AG04450 (cell line): ENCODE results near the gene KLB. TPM values are rescaled to one million over a fixed set of nuclear protein-coding genes. Genes with fewer than 3 reads are reported as not detected.

Source experiments
- CTCF ChIA-PET: fragments of 300-600, 350-600 bp; formaldehyde crosslinking; extraction: SDS; loops from one replicate; lab custom pipeline; 2022; ENCODE audit warnings: antibody characterized with exemption, inconsistent platforms; lab: Charles Lee
- POLR2A ChIA-PET: fragments of 350-600 bp; formaldehyde crosslinking; extraction: SDS; loops from one replicate; lab custom pipeline; 2021; ENCODE audit warnings: antibody characterized with exemption, inconsistent platforms; lab: Yijun Ruan, JAX
- DNase-seq: peaks from one replicate; pipeline ENCODE4 v3.0.0-alpha.2; 2011; ENCODE audit warnings: low read depth, low spot score
- H3K27ac ChIP-seq: one replicate; pipeline ENCODE4 v1.5.1; 2012; ENCODE audit warnings: low read depth, low read length, control low read depth
- H3K27me3 ChIP-seq: one replicate; pipeline ENCODE4 v1.6.0; 2012; ENCODE audit warnings: low read length; ENCODE audit not compliant: control insufficient read depth, insufficient read depth
- H3K4me3 ChIP-seq: 2 replicates; pipeline ENCODE4 v1.5.1; 2011; ENCODE audit warnings: mild to moderate bottlenecking, low read depth, low read length, control low read depth
- H3K9me3 ChIP-seq: 2 replicates; pipeline ENCODE4 v1.5.1; 2012; ENCODE audit warnings: low read length; ENCODE audit not compliant: control insufficient read depth, insufficient read depth
- polyA plus RNA-seq: library from polyadenylated mRNA; depleted of rRNA; stranded (reverse); fragments of >200 nt; gene quantifications from 2 replicates; pipeline ENCODE4 v1.2.3, GENCODE V29; 2011
- TF ChIP-seq, protein P1 (sequence below): IDR thresholded peaks from 2 replicates; pipeline ENCODE4 v1.5.1; 2011; ENCODE audit warnings: low read depth, low read length, control low read depth, inconsistent platforms

KLB gene
- polyA plus RNA-seq, 1 experiment, result not detected

DNA sequence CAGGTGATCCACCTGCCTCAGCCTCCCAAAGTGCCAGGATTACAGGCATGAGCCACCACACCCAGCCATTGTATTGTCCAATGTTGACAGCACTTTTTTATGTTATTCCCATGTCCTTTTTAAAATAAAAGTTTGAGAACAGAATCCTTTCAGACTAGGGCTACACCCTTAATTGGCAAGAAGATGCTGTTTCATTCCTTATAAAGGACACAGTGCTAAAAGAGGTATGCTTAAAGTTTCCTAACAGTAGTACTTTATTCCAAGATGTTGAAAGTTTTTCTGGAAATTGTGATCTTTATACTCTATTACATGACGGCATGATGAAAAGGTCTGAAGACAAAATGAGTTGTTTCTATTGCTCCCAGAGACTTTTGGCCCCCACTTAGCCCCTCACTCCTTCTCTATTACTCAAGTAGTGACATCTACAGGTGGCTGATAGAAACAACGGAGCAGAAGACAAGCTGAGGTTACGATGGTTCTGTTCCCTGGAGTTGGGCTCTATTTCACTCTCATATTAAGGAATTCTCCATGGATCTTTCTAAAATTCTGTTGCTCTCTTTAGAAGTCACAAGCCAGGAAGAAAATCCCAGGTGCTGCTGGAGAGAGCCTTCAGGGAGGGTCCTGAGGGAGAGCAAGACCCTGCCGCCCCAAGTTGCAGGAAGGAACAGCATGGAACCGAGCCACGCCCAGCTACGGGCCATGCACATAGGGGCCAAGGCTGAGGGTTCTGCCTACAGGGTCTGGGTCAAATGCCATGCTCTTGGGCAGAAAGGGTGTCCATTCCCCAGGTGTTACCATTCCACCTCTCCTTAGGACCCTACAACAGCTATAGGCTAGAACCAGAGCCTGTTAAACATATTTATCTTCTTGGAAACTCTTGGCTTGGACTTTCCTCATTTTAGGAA lies 29.2 kb downstream of the KLB start:
- ChIA-PET CTCF (interaction anchor here (0.6 kb wide), 1 partner anchor 443 kb away, joined by 4 read pairs; no protein-coding TSS in a partner anchor), POLR2A (interaction anchor here (0.7 kb wide), 1 partner anchor 22 kb away, joined by 3 read pairs; no protein-coding TSS in a partner anchor)
- DNase-seq, result no peak
- TF ChIP-seq, protein P1, sequence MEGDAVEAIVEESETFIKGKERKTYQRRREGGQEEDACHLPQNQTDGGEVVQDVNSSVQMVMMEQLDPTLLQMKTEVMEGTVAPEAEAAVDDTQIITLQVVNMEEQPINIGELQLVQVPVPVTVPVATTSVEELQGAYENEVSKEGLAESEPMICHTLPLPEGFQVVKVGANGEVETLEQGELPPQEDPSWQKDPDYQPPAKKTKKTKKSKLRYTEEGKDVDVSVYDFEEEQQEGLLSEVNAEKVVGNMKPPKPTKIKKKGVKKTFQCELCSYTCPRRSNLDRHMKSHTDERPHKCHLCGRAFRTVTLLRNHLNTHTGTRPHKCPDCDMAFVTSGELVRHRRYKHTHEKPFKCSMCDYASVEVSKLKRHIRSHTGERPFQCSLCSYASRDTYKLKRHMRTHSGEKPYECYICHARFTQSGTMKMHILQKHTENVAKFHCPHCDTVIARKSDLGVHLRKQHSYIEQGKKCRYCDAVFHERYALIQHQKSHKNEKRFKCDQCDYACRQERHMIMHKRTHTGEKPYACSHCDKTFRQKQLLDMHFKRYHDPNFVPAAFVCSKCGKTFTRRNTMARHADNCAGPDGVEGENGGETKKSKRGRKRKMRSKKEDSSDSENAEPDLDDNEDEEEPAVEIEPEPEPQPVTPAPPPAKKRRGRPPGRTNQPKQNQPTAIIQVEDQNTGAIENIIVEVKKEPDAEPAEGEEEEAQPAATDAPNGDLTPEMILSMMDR, result 0 out of 2 replicates have a peak, but pooled peaks have one; percentile 9
- Histone ChIP-seq H3K9me3 (no peaks in the 10 kb centered on the region), H3K27me3 (peaks cover 17% of the 10 kb centered on the region), H3K27ac (no peak overlapping the region), H3K4me3 (no peak overlapping the region)

DNA sequence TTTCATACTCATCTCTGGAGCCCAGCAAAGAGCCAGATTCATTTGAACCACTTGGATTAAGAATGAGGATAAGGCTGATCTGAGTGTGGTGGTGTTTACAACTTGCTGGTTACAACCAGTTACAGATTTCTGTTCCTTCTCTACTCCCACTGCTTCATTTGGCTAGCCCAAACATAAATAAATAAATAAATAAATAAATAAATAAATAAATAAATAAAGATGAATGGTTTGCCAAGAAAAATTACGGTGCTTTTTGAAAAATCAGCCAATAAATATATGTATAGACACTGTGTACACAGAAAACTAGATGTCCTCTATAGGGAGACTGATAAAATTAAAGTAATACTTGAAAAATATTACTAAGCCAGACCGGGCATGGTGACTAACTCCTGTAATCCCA lies 34.9 kb downstream of the KLB start:
- H3K9me3 ChIP-seq, result peaks cover 2% of the 10 kb centered on the region
- CTCF ChIA-PET, result no interaction called here
- H3K27me3 ChIP-seq, result peaks cover 11% of the 10 kb centered on the region
- no peak overlapping the region for H3K27ac ChIP-seq
- no peak overlapping the region for H3K4me3 ChIP-seq
- POLR2A ChIA-PET, result no interaction called here
- DNase-seq, result no peak
- TF ChIP-seq, protein P1, result no peak

DNA sequence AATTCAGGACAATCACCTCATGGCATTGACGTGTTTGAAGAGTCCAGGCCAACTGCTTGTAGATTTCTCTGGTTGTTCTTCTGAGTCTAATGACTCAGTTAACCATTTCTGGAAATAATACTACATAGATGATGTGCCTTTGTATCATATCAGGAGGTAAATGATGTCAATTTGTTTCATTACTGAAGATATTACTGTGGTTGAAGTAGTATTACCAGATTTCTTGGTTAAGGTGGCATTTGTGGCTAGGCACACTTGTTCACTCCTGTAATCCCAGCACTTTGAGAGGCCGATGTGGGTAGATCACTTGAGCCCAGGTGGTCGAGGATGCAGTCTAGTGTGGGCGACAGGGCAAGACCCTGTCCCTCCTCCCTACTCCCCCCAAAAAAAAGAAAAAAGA lies 36.3 kb downstream of the KLB start:
- Histone ChIP-seq H3K4me3 (no peak overlapping the region), H3K9me3 (peaks cover 7% of the 10 kb centered on the region), H3K27me3 (peaks cover 7% of the 10 kb centered on the region), H3K27ac (no peak overlapping the region)
- no peak for DNase-seq
- TF ChIP-seq, protein P1, result no peak
- CTCF ChIA-PET, result interaction anchor here (0.6 kb wide), 1 partner anchor 28 kb away, joined by 3 read pairs; no protein-coding TSS in a partner anchor
- POLR2A ChIA-PET, result no interaction called here

DNA sequence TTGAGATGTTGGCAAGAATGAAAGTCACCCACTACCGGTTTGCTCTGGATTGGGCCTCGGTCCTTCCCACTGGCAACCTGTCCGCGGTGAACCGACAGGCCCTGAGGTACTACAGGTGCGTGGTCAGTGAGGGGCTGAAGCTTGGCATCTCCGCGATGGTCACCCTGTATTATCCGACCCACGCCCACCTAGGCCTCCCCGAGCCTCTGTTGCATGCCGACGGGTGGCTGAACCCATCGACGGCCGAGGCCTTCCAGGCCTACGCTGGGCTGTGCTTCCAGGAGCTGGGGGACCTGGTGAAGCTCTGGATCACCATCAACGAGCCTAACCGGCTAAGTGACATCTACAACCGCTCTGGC lies 39.7 kb downstream of the KLB start:
- Histone ChIP-seq H3K4me3 (no peak overlapping the region), H3K9me3 (peaks cover 7% of the 10 kb centered on the region), H3K27me3 (no peaks in the 10 kb centered on the region), H3K27ac (no peak overlapping the region)
- no peak for DNase-seq
- POLR2A ChIA-PET, result no interaction called here
- CTCF ChIA-PET, result no interaction called here
- TF ChIP-seq, protein P1, result no peak
